GM12875 (cell line): ENCODE measurements around the gene SCIN.

Source experiments
- H3K4me3 ChIP-seq: one replicate; pipeline ENCODE4 v1.5.1; 2011; ENCODE audit warnings: low read depth, low read length, control low read depth
- TF ChIP-seq, protein P1 (sequence below): IDR thresholded peaks from 2 replicates; pipeline ENCODE4 v1.5.1; 2011; ENCODE audit warnings: low read depth, mild to moderate bottlenecking, control low read depth, inconsistent platforms, low read length, moderate library complexity, borderline replicate concordance; ENCODE audit not compliant: insufficient read depth

SCIN gene

DNA sequence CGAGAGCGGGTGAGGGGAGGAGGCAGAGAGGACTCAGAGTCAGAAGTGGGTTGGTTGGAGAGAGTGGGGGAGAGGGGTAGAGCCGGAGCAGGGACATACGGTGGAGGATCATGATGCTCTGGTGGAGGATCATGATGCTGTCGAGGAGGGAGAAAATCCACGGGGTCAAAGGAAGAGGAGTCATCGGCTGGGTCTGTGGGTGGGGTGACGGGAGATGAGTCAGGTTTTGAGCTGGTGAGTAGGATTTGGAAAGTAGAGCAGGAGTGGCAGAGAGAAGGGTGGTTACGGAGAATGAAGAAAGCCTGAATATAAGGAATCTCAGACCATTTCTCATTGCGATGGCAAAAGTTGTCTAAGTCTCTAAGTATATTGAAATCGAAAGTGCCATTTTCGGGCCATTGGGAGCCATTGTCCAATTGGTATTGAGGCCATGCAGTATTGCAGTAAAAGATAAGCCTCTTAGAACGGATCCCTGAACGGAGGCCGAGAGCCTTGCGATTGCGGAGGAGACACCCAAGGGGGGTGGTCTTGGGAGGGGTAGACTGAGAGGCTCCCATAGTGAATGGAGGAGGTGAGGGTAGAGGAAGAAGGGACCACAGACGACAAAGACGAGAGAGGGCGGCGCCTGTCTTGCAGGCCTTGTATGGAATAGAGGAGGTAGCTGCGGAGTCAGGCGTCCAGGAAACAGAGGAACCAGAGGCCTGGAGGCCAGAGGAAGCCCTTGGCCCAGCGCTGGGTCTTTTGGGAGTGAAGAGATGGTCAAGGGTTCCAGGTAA, 23.8 kb downstream of the SCIN start:
- TF ChIP-seq, protein P1, sequence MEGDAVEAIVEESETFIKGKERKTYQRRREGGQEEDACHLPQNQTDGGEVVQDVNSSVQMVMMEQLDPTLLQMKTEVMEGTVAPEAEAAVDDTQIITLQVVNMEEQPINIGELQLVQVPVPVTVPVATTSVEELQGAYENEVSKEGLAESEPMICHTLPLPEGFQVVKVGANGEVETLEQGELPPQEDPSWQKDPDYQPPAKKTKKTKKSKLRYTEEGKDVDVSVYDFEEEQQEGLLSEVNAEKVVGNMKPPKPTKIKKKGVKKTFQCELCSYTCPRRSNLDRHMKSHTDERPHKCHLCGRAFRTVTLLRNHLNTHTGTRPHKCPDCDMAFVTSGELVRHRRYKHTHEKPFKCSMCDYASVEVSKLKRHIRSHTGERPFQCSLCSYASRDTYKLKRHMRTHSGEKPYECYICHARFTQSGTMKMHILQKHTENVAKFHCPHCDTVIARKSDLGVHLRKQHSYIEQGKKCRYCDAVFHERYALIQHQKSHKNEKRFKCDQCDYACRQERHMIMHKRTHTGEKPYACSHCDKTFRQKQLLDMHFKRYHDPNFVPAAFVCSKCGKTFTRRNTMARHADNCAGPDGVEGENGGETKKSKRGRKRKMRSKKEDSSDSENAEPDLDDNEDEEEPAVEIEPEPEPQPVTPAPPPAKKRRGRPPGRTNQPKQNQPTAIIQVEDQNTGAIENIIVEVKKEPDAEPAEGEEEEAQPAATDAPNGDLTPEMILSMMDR, result no peak
- no peak overlapping the region for H3K4me3 ChIP-seq

DNA sequence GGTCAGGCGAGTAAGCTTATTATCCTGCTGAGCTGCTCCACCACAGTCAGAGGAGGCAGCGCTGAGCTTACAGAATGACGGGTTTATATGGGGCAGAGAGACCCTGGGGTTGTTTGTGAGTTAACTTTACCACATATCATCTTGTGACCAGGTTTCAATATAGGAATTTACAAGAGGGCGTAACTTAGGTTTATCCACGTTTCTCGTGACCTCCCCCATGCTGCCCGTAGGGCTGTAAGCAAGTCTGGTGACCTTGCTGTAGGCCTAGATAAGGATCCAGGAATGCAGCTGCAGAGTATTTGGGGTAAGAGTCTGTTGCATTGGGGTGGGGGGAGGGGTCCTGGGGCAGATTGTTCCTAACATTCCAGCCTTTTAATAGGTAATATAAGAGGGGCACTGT, 24.6 kb downstream of the SCIN start:
- H3K4me3 ChIP-seq, result no peak overlapping the region

DNA sequence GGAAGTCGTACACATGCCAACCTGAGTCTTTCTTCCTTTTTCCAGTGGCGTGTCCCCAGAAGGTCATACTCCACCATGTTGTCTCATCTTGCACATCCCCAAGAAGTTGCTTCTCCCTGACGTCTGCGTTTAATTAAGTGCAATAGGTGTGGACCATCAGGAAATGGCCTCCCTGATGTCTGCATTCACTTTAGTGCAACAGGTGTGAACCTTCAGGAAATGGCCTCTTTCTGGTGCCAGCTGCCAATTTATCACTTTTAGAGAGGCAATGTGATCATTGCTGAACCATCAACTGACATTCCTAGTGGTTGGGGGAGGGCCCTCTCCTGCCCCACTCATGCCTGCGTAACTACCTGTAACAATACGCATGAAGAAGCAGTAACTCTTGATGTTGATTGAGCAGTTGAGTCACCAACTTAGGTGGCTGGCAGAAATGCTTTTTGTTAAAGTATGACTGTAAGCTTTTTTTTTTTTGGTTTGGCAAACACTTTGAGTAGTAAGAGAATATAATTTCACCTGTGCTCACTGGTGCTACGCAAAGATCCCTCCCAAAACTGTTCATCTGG, 25.8 kb downstream of the SCIN start:
- H3K4me3 ChIP-seq, result no peak overlapping the region
- TF ChIP-seq, protein P1, result no peak

More for the DNA sequence above, 24.6 kb downstream of the SCIN start:
- TF ChIP-seq, protein P1, result no peak

DNA sequence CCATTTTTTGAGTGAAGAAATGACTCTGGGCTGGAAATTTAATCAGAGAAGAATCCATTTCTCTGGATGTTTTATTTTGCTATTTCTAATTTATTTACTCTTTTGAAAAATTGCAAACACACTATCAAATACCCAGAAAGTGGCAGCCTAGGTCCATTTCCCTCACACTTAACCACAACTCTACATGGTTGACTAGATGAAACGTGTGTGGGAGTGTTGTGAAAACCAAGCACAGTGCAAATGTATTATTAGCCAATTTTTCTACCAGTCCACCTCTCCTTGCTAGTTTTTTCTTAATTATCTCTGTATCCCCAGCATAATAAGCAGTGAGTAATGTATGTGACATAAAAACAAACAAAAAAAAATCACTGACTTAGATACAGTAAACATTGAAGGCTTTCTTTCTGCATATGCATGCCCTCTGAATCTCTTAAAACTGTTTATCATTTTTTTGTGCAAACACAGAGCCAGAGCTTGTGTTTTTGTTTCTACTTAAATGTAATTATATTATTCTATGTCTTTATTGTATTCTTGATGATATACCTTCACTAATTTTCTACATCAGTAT, 30.9 kb downstream of the SCIN start:
- TF ChIP-seq, protein P1, result no peak
- no peak overlapping the region for H3K4me3 ChIP-seq

DNA sequence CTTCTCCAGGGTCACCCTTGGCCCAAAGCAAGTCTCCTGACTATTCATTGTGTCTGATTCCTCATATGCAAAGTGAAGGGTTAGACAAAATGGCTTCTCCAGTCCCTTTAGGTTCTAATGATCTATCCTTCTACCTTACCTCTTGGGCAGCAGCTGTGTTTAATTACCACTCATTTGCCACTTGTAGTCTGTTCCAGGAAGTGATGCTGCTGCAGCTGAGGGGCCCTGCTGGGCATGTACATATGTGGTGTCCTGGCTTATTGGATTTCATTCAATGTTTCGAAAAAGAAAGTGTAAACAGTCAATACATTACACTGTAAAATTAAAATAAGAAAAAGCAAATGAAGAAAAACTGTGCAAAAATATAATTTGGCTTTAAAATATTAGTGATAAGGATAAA, 36.6 kb downstream of the SCIN start:
- TF ChIP-seq, protein P1, result no peak
- no peak overlapping the region for H3K4me3 ChIP-seq

DNA sequence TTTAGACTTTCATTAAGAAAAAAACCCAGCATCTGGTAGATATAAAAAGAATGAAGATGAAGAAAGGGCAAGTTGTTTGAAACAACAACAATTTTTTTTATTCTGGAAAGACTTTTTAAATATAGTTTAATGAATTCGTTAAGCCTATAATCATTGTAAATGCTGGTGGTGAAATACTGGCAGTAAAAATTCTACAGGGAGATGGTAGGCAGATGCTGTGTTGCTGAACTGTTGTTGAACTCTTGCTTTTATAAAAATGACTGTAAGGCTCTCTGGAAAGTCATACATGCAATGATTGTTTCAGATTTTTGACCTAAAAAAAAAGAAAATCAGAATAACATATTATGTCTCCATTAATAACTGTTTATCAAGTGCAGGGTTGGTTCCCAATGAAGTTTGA, 39.0 kb downstream of the SCIN start:
- TF ChIP-seq, protein P1, result no peak
- no peak overlapping the region for H3K4me3 ChIP-seq

GRCh38 chr7:12610899-12611298, 40.4 kb downstream of the SCIN start:
- TF ChIP-seq, protein P1, result no peak
- no peak overlapping the region for H3K4me3 ChIP-seq
